Kidney epithelial cell (primary cell): ENCODE results near the gene C10orf53. TPM values are rescaled to one million over a fixed set of nuclear protein-coding genes. Genes with fewer than 3 reads are reported as not detected.

Experiments
- DNase-seq: peaks from one replicate; pipeline ENCODE4 v3.0.0-alpha.2; 2010; ENCODE audit warnings: low read depth
- H3K27me3 ChIP-seq: 2 replicates; pipeline ENCODE4 v1.6.0; 2011; ENCODE audit warnings: low read length; ENCODE audit not compliant: control insufficient read depth, insufficient read depth
- H3K36me3 ChIP-seq: 2 replicates; pipeline ENCODE4 v1.5.1; 2011; ENCODE audit warnings: low read length; ENCODE audit not compliant: control insufficient read depth, insufficient read depth
- H3K4me3 ChIP-seq: 2 replicates; pipeline ENCODE4 v1.5.1; 2011; ENCODE audit warnings: low read depth, mild to moderate bottlenecking, control low read depth, low read length
- CTCF ChIP-seq: IDR thresholded peaks from 2 replicates; pipeline ENCODE4 v1.5.1; 2011; ENCODE audit warnings: mild to moderate bottlenecking, moderate library complexity, low read length, control low read depth, inconsistent platforms; ENCODE audit not compliant: insufficient read depth, poor library complexity, severe bottlenecking
- total RNA-seq: library from RNA; depleted of rRNA; stranded (reverse); fragments of >200 nt; gene quantifications from 2 replicates; pipeline ENCODE4 v1.2.3, GENCODE V29; 2015

Gene C10orf53
- total RNA-seq, 1 donor from 2014 or later = not detected

GRCh38 chr10:49739426-49739825, 60.0 kb downstream of the C10orf53 start:
- TF ChIP-seq CTCF = no peak
- H3K4me3 ChIP-seq = no peak overlapping the region
- DNase-seq = no peak
- H3K27me3 ChIP-seq = no peaks in the 10 kb centered on the region
- peaks cover 1% of the 10 kb centered on the region for H3K36me3 ChIP-seq

GRCh38 chr10:49740346-49741107, 61.1 kb downstream of the C10orf53 start:
- DNase-seq = no peak
- Histone ChIP-seq H3K27me3 (no peaks in the 10 kb centered on the region), H3K4me3 (no peak overlapping the region), H3K36me3 (peaks cover 1% of the 10 kb centered on the region)
- no peak for TF ChIP-seq CTCF

- Histone ChIP-seq H3K27me3 (no peaks in the 10 kb centered on the region), H3K4me3 (no peak overlapping the region), H3K36me3 (no peaks in the 10 kb centered on the region)
- no peak for TF ChIP-seq CTCF
- no peak for DNase-seq
These were observed 61.9 kb downstream of the C10orf53 start for GRCh38 chr10:49741108-49741995.

- DNase-seq = no peak
- Histone ChIP-seq H3K36me3 (no peaks in the 10 kb centered on the region), H3K27me3 (no peaks in the 10 kb centered on the region), H3K4me3 (no peak overlapping the region)
- no peak for TF ChIP-seq CTCF
These were observed 63.4 kb downstream of the C10orf53 start for GRCh38 chr10:49742683-49743463.

- H3K36me3 ChIP-seq = no peaks in the 10 kb centered on the region
- no peak for DNase-seq
- H3K4me3 ChIP-seq = no peak overlapping the region
- TF ChIP-seq CTCF = no peak
- H3K27me3 ChIP-seq = no peaks in the 10 kb centered on the region
These were observed 64.1 kb downstream of the C10orf53 start for GRCh38 chr10:49743464-49744075.
